Lower leg skin (tissue), 4 donors: Measurements from ENCODE around the gene PRDX6. TPM values are rescaled to one million over a fixed set of nuclear protein-coding genes. Genes with fewer than 3 reads are reported as not detected.

Experiments used
- DNase-seq, 2 donors: peaks; one replicate each; pipeline ENCODE4 v3.0.0-alpha.2; 2019; ENCODE audit warnings: low spot score in 2 of 2
- H3K4me3 ChIP-seq: fragments of 200-600 bp; sonication (generic); 2 replicates; pipeline ENCODE4 v1.5.1; 2017; ENCODE audit warnings: mild to moderate bottlenecking, low read depth; ENCODE audit not compliant: poor library complexity, severe bottlenecking
- CTCF ChIP-seq, 3 donors: fragments of 450-650 bp; IDR thresholded peaks; one replicate each; pipeline ENCODE4 v1.5.1; 2016; ENCODE audit warnings: antibody characterized with exemption in 3 of 3, mild to moderate bottlenecking in 3 of 3, moderate library complexity in 2 of 3
- POLR2A ChIP-seq, 2 donors: fragments of 450-650 bp; IDR thresholded peaks; one replicate each; pipeline ENCODE4 v1.6.1; 2016 to 2017; ENCODE audit warnings: antibody characterized with exemption in 2 of 2, mild to moderate bottlenecking in 1 of 2, moderate library complexity in 1 of 2
- WGBS, 2 donors: methylation state at CpG; one replicate each; pipeline ENCODE4 v1.1.5; 2018; 5-methylcytosine and 5-hydroxymethylcytosine counted together
- intact Hi-C: fragments of 100-400 bp; cut with DNase I; formaldehyde crosslinking; loops from one replicate; pipeline ENCODE4 v1.15.0; 2023; ENCODE audit warnings: low total_unique reads
- total RNA-seq, 4 donors: library from RNA; depleted of rRNA; stranded (reverse); fragments of >200 nt; gene quantifications; one replicate each; pipeline ENCODE4 v1.1.0, GENCODE V29; 2016

The PRDX6 gene
- total RNA-seq, 4 donors from 2014 or later, result 143 to 211 (median 172) TPM

GRCh38 chr1:173496757-173497320 is 19.7 kb downstream of the PRDX6 start:
- intact Hi-C loops, result no loop called here
- no peak for DNase-seq
- no peak for TF ChIP-seq CTCF (IDR thresholded peaks at IDR 0.05)
- TF ChIP-seq POLR2A (IDR thresholded peaks at IDR 0.05), result no peak
- 79 to 89% methylated on average over 2 of the region's 2 CpGs for WGBS, 2 donors
- no peak overlapping the region for H3K4me3 ChIP-seq

GRCh38 chr1:173499729-173500128 is 22.6 kb downstream of the PRDX6 start:
- DNase-seq, result no peak
- no peak overlapping the region for H3K4me3 ChIP-seq
- WGBS, 2 donors, result 75 to 84% methylated on average over 4 of the region's 4 CpGs
- TF ChIP-seq CTCF (IDR thresholded peaks at IDR 0.05) (no peak), POLR2A (IDR thresholded peaks at IDR 0.05) (no peak)
- intact Hi-C loops, result no loop called here

- 95% methylated on average over 1 of the region's 1 CpG for WGBS, 2 donors
- no peak for TF ChIP-seq CTCF (IDR thresholded peaks at IDR 0.05)
- TF ChIP-seq POLR2A (IDR thresholded peaks at IDR 0.05), result no peak
- intact Hi-C loops, result no loop called here
- no peak overlapping the region for H3K4me3 ChIP-seq
- DNase-seq, result no peak
Measured at GRCh38 chr1:173502104-173502503, 25.0 kb downstream of the PRDX6 start.

- WGBS, 2 donors, result 37 to 39% methylated on average over 4 of the region's 4 CpGs
- H3K4me3 ChIP-seq, result no peak overlapping the region
- intact Hi-C loops, result no loop called here
- DNase-seq, result no peak
- no peak for TF ChIP-seq POLR2A (IDR thresholded peaks at IDR 0.05)
- no peak for TF ChIP-seq CTCF (IDR thresholded peaks at IDR 0.05)
Measured at GRCh38 chr1:173503391-173503790, 26.3 kb downstream of the PRDX6 start.

- TF ChIP-seq POLR2A (IDR thresholded peaks at IDR 0.05), result no peak
- TF ChIP-seq CTCF (IDR thresholded peaks at IDR 0.05), result no peak
- intact Hi-C loops, result no loop called here
- H3K4me3 ChIP-seq, result no peak overlapping the region
- no peak for DNase-seq
- 85 to 92% methylated on average over 4 of the region's 4 CpGs for WGBS, 2 donors
Measured at GRCh38 chr1:173504268-173504667, 27.1 kb downstream of the PRDX6 start.

GRCh38 chr1:173505391-173505790 is 28.3 kb downstream of the PRDX6 start:
- intact Hi-C loops, result no loop called here
- TF ChIP-seq POLR2A (IDR thresholded peaks at IDR 0.05), result no peak
- TF ChIP-seq CTCF (IDR thresholded peaks at IDR 0.05), result no peak
- no peak for DNase-seq
- H3K4me3 ChIP-seq, result no peak overlapping the region
